Kidney epithelial cell (primary cell): ENCODE results near the gene CDH13. TPM values are rescaled to one million over a fixed set of nuclear protein-coding genes. Genes with fewer than 3 reads are reported as not detected.

Source experiments
- DNase-seq: peaks from one replicate; pipeline ENCODE4 v3.0.0-alpha.2; 2010; ENCODE audit warnings: low read depth
- H3K27me3 ChIP-seq: 2 replicates; pipeline ENCODE4 v1.6.0; 2011; ENCODE audit warnings: low read length; ENCODE audit not compliant: control insufficient read depth, insufficient read depth
- H3K36me3 ChIP-seq: 2 replicates; pipeline ENCODE4 v1.5.1; 2011; ENCODE audit warnings: low read length; ENCODE audit not compliant: control insufficient read depth, insufficient read depth
- H3K4me3 ChIP-seq: 2 replicates; pipeline ENCODE4 v1.5.1; 2011; ENCODE audit warnings: low read depth, mild to moderate bottlenecking, control low read depth, low read length
- CTCF ChIP-seq: IDR thresholded peaks from 2 replicates; pipeline ENCODE4 v1.5.1; 2011; ENCODE audit warnings: mild to moderate bottlenecking, moderate library complexity, low read length, control low read depth, inconsistent platforms; ENCODE audit not compliant: insufficient read depth, poor library complexity, severe bottlenecking
- total RNA-seq: library from RNA; depleted of rRNA; stranded (reverse); fragments of >200 nt; gene quantifications from 2 replicates; pipeline ENCODE4 v1.2.3, GENCODE V29; 2015

Gene CDH13
- total RNA-seq, 1 donor from 2014 or later: 32.8 TPM

GRCh38 chr16:83692224-83692623 lies 1065.5 kb downstream of the CDH13 start:
- Histone ChIP-seq H3K4me3 (no peak overlapping the region), H3K36me3 (no peaks in the 10 kb centered on the region), H3K27me3 (no peaks in the 10 kb centered on the region)
- TF ChIP-seq CTCF: no peak
- no peak for DNase-seq

GRCh38 chr16:83698964-83699363 lies 1072.2 kb downstream of the CDH13 start:
- no peak overlapping the region for H3K4me3 ChIP-seq
- no peaks in the 10 kb centered on the region for H3K36me3 ChIP-seq
- no peaks in the 10 kb centered on the region for H3K27me3 ChIP-seq
- TF ChIP-seq CTCF: no peak
- DNase-seq: no peak

- no peak for DNase-seq
- Histone ChIP-seq H3K27me3 (no peaks in the 10 kb centered on the region), H3K4me3 (no peak overlapping the region), H3K36me3 (no peaks in the 10 kb centered on the region)
- no peak for TF ChIP-seq CTCF
These were observed 1073.0 kb downstream of the CDH13 start for GRCh38 chr16:83699817-83700216.

GRCh38 chr16:83700918-83701317 lies 1074.1 kb downstream of the CDH13 start:
- H3K27me3 ChIP-seq: no peaks in the 10 kb centered on the region
- no peaks in the 10 kb centered on the region for H3K36me3 ChIP-seq
- DNase-seq: no peak
- TF ChIP-seq CTCF: no peak
- no peak overlapping the region for H3K4me3 ChIP-seq

- DNase-seq: no peak
- no peaks in the 10 kb centered on the region for H3K36me3 ChIP-seq
- no peak overlapping the region for H3K4me3 ChIP-seq
- H3K27me3 ChIP-seq: no peaks in the 10 kb centered on the region
- TF ChIP-seq CTCF: no peak
These were observed 1074.7 kb downstream of the CDH13 start for GRCh38 chr16:83701494-83701893.

GRCh38 chr16:83704656-83705055 lies 1077.9 kb downstream of the CDH13 start:
- Histone ChIP-seq H3K4me3 (no peak overlapping the region), H3K27me3 (no peaks in the 10 kb centered on the region), H3K36me3 (no peaks in the 10 kb centered on the region)
- no peak for DNase-seq
- TF ChIP-seq CTCF: no peak
